Activated T-helper 1 cell treated with Interleukin-2 at 50 U/mL for 16 hours (primary cell): ENCODE data around the gene CLDN12.
A peak's percentile ranks its signal among the peaks of the same experiment; 100 is the strongest.

Source experiments
- DNase-seq: peaks from one replicate; pipeline ENCODE4 v3.0.0-alpha.2; 2020; ENCODE audit warnings: low read depth

The CLDN12 gene

GRCh38 chr7:90403174-90404113 lies at the start of gene CLDN12:
Gene CLDN12 (plus strand): TSS chr7:90403461. CDS start chr7:90412677, 9,216 bp downstream.
- peak; percentile 37 for DNase-seq

DNA sequence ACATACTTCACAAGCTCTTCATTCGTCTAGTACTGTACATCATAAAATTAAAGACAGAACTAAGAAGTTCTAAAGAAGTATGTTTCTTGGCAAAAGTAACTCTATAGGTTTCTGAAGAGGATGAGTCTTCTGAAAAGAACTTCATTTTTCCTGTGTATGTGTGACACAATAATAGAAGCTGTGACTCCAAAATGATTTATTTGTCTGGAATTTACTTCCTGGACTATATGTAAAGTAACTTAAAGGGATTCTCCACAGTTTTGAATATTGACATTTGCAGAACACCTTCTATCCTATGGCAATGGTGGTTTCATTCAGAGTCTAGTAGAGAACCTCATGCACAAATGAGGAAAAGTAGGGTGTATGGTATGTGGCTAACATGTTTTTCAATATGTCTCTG lies 19.8 kb upstream of the CLDN12 start:
- DNase-seq, result no peak

DNA sequence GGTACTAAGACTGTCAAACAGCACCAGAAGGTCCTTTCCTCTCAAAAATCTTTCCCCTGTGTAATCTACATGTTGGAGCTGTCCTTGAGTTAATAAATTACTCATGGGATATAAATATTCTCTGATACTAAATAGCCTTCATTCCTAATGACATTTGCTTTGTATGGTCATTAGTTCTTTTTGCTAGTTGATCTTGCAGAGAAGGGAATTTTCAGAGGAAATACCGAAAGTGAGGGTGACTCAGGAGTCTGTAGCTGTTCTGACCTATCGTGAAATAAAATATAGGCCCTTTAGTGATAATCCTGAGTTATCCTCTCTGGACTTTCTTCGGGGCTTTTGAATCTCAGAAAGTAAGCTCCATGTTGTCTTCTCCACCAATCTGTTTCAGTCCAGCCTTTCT lies 19.4 kb upstream of the CLDN12 start:
- no peak for DNase-seq

DNA sequence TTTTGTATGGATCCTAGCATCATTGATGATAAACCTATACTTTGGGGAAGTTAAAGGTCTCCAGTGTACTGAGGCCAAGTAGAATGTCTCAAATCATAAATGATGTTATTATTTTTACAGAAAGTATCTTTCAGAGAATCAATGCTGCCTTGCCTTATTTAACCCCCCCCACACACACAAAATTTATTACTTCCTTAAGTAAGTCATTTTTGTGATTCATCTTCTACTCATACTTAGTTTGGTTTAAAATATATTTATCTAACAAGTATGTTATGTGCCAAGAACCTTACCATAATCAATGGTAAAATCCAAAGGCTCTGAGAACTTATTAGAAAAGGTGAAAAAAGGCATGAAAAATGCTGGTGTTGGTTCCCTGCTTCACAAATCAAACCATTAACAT lies 18.8 kb upstream of the CLDN12 start:
- no peak for DNase-seq

GRCh38 chr7:90387470-90388240 lies 15.6 kb upstream of the CLDN12 start:
- no peak for DNase-seq

- DNase-seq, result no peak
These were observed 12.3 kb upstream of the CLDN12 start for GRCh38 chr7:90390926-90391325.

GRCh38 chr7:90391488-90391887 lies 11.8 kb upstream of the CLDN12 start:
- DNase-seq, result no peak

GRCh38 chr7:90396420-90396819 lies 6.8 kb upstream of the CLDN12 start:
- no peak for DNase-seq

GRCh38 chr7:90401989-90402388 lies 1.3 kb upstream of the CLDN12 start:
- no peak for DNase-seq

DNA sequence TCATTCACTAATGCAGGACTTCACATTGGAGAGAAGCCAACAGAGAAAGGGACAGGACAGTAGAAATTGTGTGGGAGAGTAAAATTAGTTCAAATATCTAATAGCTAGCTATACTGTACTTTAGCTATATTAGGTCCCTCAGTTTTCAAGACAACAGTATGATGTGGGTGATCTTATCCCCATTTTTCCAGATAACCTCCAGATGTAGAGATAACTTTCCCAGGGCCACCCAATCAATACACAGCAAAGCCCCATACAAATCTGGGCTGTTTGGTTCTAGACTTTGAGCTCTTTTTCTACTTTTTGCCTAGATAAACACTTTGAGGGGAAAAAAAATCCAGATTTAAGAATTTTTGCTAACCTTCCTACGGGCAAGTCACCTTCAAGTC lies 482 bp upstream of the CLDN12 start:
- DNase-seq, result no peak

DNA sequence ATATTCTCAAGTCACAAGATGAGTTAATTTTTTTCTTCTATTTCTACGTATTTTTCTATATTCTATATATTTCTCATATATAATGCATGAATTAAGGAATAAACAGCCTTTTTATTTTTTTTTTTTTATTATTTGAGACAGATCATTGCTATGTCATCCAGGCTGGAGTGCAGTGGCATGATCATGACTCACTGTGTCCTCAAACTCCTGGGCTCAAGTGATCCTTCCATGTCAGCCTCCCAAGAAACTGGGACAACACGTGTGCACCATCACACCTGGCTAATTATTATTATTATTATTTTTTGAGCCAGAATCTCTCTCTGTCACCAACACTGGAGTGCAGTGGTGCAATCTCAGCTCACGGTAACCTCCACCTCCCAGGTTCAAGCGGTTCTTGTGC lies 1.5 kb downstream of the CLDN12 start:
- DNase-seq, result no peak

DNA sequence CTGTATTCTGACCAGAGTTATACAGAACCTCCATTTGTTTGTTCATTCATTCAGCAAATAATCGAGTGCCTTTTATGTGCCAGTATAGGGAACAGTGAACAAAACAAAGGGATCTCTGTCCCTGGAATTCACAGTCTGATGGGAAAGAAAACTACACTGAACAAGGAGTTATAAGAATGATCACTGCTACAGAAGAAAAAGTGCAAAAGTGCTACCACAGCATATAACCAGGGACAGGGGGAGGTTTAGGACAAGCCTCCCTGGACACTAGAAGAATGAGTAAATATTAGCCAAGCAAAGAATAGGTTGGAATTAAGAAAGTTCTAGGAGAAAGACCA lies 4.2 kb downstream of the CLDN12 start:
- DNase-seq, result no peak

GRCh38 chr7:90408142-90408541 lies 4.9 kb downstream of the CLDN12 start:
- no peak for DNase-seq

GRCh38 chr7:90409667-90410066 lies 6.4 kb downstream of the CLDN12 start:
- no peak for DNase-seq

DNA sequence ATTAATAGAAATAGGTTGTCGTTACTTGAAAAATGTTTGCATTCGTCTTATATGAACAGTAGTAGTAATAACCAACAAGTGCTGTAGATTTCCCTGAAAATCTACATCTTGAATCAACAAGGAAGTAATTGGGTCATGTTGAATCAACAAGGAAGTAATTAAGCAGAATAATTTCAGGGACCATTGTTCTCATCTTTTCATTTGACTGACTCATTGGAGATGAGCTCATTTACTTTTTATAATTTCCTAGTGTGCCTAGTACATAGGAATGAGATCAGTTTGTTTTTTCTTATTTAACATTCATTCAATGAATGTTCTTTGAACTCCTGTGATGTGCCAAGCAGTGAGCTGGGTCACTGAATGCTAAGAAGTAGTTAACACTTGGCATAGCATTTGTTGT lies 8.2 kb downstream of the CLDN12 start:
- DNase-seq, result no peak

GRCh38 chr7:90412458-90413184 lies 9.4 kb downstream of the CLDN12 start:
- no peak for DNase-seq

- DNase-seq, result no peak
These were observed 9.9 kb downstream of the CLDN12 start for GRCh38 chr7:90413185-90413528.

DNA sequence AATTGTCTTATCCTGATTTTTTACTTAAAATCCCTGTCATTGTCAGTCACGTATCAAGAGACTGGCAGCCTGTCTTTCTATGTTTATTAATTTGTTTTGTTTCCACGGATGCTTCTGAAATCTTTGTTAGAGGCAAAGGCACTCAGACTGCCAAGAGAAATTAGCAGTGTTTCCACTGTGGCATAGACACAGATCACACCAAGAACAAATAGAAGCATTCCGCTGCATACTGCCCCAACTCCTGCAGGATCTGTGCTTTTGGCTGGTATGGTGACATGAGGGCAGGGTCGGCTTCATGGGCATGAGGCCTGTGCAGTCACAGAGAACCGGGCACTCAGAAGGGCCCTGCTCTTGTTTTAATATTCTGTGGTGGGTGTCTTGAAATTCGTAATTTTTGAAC lies 18.4 kb downstream of the CLDN12 start:
- no peak for DNase-seq

DNA sequence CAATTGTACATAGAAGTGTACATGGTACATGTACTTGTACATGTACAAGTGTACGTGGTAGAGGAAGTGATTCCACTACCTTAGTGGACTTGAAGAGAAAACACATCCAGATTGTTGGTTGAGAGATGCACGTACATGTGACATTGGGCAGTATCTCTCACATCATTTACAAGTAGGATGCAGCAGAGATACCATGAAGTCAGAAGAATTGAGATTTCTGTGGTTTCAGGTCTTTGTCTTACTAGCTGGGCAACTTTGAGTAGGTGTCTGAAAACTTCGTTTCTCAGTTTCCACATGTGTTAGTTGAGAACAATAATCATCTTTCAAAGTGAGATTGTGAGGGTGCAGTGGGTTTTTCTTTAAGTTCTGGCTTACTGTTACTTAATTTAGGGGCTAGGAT lies 21.5 kb downstream of the CLDN12 start:
- no peak for DNase-seq

GRCh38 chr7:90425376-90425775 lies 22.1 kb downstream of the CLDN12 start:
- no peak for DNase-seq

GRCh38 chr7:90430614-90431460 lies 27.6 kb downstream of the CLDN12 start:
- no peak for DNase-seq

DNA sequence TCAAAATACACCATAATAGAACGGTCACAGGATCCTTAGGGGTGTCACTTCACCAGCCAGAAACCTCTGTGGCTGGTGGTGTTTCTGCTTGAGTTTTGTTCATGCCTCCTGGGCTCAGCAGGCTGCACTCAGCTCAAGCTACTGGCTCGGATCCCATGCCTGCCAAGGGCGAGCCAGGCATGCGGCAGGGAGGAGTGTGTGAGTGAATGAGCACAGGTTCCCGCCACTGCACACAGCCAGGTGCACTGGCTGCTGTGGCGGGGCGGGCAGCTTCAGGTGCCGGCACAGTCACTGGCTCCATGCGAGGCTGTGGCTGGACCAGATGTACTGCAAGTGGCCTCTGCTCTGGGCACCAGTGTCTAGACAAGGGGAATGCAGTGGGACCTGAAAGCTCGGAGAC lies 29.5 kb downstream of the CLDN12 start:
- no peak for DNase-seq
